Stimulated activated CD8-positive, alpha-beta memory T cell treated with anti-CD3 and anti-CD28 coated beads, Interleukin-7, amount 100 ng/mL, for 1 hour (primary cell): ENCODE data around the gene INSC.

ENCODE experiments used
- DNase-seq, 2 donors: peaks; one replicate each; pipeline ENCODE4 v3.0.0-alpha.2; 2020; ENCODE audit warnings: low read depth in 2 of 2

The INSC gene

DNA sequence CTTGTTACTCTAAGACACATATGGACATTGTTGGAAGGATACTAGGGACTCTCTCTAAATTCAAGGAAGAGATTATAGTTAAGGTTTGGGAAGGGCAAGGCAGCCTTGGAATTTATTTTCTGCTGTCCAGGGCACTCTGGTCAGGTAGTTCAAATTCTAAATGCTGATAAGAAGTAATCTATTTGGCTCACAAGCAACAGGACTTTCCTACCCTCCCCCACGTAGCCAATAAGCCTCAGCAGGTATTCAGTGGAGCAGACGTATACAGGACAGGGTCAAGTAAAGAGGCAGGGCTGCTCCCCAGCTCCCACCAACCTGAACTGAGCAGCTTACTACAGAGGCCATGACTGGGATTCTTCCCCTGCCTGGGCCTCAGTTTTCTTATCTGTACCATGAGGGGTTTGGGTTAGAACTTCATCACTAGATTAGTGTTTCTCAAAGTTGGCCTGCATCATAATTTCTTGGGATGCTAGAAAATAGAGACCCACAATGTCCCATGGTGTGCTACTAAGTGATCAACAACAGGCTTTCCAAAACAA lies 6.1 kb upstream of the INSC start:
- no peak for DNase-seq

DNA sequence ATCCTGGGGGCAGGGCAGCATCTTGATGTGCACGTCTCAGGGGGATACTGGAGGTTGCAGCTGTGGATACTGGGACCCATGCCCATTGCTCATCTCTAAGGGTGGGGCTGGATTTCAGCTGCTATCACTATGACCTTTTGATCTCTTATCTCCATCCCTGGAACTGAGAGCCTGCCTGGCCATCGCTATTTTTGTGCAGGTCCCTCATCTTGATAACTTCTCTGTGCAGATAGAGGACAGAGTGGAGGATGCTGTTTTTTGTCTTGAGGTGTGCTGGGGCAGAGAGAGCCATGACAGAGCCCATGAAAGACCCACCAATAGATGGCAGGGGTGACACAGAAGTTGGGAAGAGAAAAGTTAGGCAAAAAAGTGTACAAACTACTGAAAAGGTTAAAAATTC lies 5.1 kb upstream of the INSC start:
- no peak for DNase-seq

DNA sequence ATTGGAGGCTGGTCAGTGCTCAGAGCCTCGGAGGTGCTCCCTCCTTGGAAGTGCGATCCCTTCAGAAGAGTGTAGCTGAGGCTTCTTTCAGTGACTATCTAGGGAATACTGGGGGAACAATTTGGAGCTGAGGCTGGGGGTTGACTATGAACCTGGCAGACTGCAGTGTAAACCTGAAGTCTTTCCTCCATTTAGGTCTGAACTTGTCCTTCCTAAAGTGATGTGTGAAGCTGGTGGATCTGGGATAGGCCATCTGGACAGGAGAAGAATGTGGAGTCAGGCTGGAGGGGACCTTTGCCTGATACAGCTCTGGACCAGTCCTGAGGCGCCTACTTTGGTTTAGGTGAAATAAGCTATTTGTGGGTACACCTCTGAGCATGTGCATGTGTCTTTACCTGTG lies 3.5 kb upstream of the INSC start:
- no peak for DNase-seq

DNA sequence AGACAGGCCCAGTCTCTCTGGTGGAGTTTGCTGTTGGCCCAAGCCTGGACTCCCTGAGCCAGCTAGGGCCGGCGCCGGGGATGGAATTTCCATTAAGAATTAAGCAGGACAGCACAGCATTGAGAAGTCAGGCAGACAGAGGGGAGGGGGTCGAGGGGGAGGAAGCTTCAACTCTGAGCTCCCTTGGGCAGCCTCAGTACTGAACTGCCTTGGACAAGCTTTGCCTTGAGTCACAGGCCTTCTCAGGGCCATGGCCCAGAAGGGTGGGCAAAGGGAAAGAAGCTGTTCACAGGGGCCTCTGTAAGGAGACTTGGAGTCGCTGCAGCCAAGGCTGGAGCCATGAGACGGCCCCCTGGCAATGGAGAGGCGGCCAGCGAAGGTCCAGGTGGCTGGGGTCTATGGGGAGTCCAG lies 2.6 kb upstream of the INSC start:
- no peak for DNase-seq

DNA sequence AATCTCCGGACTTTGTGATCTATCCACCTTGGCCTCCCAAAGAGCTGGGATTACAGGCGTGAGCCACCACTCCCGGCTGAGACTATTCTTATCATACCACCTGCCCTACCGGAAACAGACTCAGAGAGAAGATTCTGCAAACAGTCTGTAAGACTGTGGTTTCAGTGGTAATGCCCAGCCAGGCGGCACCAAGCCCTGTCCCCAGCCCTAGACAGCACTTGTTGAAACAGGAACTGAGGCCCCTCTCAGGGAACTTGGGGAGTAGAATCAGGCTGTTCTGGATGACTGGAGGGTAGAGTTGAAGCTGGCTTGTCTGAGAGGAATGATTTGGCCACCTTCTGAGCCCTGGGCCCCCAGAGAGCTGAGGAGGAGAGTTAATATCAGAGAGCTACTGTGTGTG lies 1.3 kb upstream of the INSC start:
- DNase-seq, result no peak

DNA sequence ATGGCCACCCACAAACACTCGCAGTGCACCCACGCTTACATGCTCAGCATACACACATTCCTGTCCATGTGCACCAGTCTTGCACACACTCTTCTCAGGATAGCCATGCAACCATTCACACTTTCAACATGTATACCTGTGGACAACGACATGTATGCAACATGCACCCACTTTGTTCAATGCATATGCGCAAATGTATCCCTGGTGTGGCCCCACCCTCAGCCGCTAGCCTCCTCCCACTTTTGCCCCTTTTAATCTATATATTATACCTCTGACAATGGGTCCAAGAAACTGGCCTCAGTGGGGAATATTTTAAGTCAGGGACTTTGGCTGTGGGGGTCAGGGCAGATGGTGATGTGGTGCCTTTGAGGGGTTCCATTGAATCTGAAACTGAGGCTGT lies 963 bp downstream of the INSC start:
- DNase-seq, result no peak

DNA sequence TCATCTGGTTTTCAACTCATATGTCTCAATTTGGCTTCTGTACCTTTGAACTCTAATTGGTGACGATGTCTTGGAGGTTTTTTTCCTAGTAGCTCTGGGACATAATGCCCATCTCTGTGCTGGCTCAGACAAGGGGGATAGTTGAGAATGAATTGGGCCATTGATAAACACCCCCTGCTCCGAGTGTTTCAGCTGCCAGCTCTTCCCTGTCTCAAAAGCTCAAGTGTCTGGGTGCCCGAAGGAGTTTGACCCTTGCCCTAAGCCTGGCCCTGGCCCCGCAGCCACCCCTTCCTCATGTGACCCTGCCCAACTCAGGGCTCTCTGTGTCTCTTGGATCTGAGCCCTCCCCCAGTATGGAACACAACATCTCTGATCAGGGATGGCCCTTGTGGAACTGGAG lies 3.0 kb downstream of the INSC start:
- DNase-seq, result no peak

DNA sequence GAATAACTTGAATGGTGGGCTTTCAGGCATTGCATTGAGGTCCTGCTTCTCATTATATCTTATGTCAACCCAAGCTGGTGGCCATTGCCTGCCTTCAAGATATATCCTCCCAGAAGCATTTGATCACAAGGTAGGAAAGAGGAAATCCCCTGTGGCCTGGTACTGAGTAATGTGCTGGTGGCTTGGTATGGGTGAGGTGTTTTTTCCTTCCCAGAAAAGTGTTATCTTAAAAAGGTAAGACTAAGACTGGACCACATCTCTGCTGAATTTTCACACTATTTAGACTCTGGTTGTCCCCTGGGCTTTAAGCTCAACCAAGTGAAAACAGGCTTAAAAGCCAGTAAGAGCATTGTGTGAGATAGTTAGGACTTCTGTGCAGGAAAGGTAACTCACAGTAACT lies 3.7 kb downstream of the INSC start:
- DNase-seq, result no peak

DNA sequence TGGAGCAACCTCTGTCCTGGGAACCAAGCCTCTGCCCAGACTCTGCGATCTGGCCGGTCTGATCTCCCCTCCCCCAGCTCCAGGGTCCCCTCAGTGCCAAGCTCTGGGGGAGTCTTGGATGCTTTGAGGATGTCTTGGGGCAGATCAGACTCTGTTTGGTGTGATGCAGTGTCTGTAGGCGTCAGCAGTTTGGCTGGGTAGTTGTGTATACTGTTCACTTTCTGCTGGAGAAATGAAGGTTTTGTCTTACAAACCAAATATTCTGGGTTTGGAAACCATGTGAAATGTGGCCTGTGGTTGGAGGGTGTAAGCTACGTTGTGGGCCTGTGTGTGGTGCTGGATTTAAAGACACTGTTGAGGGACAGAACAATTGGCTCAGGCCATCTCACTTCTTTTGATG lies 4.6 kb downstream of the INSC start:
- DNase-seq, result no peak

DNA sequence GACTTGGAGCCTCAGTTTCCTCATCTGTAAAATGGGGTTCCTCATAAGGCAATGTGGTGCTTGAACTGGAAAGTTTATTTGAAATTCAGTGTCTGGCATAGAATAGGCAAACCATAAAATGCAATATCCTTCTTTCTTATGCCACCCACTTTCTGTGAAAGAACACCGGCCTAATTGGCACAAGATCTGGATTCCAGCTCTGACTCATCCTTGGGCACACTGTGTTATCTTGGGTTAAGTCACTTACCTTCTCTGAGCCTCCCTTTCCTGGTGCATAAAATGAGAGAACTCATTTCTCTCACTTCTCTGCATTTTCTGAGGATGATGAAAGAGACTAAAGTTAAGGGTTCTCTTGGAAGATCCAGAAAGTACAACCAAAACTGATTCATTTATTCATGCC lies 5.1 kb downstream of the INSC start:
- no peak for DNase-seq

DNA sequence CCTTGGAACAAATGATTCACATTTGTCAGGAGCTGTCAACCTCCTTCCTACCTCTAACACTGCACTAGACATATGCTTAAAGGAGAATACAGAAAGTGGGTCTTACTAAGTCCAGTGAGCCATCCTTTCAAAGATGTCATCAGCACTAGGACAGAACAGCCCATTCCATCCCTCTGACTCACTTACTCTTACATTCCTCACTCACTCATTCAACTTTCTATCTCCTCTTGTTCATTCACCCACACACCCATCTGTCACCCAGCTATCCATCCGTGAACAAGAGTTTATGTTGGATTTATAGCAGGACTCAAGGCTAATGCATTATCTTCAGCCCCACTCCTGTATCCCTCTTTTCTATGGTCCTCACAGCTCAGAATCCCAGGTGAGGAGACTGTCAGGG lies 9.1 kb downstream of the INSC start:
- DNase-seq, result no peak

DNA sequence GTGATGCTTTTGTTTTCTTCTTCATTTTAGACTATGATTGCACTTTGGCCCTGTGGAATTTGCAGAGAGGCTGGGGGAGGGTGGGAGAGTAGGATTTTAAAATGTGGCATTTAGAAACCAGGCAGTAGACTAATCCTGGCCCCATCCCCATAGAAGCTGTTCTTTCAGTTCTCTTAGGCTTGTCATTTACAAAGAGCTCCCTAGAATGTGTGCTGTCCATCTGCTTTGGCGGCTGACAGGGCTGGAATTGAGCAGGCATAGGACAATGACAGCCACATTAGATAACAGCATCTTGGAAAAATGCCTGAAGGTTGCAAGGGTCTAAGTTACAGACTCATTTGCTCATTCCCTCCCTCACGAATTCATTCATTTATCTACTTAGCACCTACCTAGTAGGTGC lies 9.8 kb downstream of the INSC start:
- no peak for DNase-seq

DNA sequence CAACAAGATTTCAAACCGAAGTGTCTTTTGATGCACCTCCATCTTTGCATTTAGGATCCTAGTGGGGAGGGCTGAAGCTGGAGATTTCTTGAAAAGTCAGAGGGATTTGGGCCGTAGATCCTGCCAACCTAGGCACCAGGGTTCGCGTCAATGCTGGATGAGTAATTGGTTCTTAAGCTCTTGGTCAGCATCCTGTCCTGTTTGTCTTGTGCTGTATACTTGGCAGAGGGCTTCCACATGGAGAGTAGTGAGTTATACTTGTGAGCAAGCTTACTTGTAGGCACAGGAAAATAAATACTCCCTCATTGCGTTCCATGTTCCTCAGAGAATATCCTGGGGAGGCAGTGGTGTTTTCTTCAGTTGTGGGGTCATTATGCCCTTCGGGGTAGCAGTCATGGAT lies 12.6 kb downstream of the INSC start:
- no peak for DNase-seq

DNA sequence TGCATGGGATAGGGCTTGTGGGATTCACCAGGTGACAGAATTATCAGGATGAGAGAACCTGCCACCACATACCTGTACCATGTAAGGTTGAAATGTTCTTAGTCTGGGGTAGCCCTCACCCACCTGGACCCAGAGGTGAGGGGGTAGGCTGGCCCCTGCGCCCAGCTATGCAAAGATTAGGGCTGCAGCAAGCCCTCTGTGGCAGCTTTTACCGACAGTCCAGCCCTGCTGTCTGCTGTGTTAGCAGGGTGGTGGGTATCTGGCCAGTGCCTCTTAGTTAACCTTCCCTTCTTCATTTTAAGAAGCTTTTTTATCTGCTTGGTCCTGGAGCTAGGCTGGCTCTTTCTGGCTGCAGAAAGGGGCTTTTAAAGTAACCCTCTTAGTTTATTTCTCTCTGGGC lies 13.9 kb downstream of the INSC start:
- no peak for DNase-seq

DNA sequence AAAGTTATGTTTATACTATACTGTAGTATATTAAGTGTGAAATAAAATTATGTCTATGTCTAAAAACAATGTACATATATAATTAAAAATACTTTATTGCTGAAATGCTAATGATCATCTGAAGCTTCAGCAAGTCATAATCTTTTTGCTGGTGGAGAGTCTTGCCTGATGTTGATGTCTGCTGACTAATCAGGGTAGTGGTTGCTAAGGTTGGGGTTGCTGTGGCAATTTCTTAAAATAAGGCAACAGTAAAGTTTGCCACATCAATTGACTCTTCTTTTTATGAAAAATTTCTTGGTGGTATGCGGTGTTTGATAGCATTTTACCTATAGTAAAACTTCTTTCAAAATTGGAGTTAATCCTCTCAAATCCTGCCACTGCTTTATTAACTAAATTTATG lies 21.4 kb downstream of the INSC start:
- DNase-seq, result no peak

DNA sequence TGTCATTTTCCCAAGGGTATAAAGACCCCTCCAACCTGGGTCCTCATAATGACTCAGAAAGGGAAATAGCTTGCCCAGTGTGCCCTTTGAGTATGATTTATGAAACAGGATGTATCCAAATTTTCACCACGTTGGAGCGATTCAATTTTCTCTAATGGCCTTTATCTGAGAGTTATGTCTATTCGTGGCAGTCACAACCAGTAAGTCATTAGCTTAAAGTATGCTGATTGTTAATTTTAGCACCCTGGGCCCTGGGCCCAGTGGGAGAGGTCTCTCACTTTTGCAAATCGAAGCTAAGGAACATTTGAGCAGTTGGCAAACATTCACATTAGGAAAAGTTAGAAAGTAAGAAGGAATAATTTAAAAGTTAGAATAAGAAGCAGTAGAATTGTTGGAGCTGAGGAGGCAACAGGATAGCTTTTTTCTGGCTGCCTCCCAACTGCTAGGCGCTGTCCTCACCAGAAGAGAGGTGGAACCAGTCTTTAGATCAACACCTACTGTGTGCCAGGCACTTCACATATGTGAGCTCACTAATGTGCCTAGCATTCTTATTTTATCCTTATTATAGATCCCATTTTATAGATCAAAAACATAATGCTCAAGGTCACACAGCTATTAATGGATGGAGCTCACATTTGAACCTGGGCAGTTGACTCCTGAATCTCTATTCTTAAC lies 24.5 kb downstream of the INSC start:
- DNase-seq, result no peak

DNA sequence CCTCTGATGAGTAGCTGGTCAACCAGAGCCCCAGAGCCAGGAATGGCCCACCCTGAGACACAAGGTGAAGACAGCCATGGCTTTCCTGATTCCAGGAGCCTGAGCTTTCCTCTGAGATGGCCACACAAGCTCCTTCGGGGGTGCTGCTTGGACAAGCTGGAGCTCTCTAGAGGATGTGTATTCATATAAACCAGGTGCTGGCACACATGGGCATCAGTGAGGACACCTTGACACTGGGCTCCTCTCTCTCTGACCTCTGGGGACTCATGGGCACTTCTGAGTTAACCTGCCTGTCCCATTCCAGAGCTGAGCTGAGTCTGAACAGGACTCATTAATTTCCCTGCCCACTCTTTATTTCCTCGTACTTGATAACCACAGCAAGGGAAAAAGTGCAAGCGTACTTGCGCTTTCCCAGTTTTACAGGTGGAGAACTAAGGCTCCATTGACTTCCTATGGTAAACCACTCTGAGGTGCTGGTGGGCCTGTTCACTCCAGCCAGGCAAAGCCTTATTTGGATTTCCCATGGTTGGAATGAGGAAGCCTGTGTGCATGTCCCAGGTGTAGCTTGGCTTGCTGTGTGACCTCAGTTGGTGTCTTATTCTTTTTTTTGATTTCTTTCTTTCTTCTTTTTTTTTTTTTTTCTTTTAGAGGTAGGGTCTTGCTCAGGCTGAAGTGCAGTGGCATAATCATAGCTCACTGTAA lies 25.4 kb downstream of the INSC start:
- no peak for DNase-seq

DNA sequence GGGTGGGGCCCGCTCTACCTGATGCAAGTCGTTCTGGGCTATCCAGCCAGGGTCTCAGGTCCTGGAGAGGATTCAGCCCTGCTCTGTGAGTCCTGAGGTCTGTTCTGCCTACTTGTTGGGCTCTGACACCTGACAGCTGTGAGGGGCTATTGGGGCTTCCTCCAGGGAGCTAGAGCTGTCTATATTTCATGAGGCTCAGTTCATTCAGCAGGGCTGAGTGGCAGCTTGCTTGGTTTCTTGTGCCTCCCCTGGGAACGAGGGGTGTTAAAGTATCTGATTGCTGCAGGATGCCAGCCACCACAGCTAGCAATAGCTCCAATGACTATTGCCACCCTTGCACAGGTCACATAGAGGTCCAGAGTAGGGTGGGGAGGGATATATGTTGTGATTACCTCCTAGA lies 26.7 kb downstream of the INSC start:
- DNase-seq, result no peak

DNA sequence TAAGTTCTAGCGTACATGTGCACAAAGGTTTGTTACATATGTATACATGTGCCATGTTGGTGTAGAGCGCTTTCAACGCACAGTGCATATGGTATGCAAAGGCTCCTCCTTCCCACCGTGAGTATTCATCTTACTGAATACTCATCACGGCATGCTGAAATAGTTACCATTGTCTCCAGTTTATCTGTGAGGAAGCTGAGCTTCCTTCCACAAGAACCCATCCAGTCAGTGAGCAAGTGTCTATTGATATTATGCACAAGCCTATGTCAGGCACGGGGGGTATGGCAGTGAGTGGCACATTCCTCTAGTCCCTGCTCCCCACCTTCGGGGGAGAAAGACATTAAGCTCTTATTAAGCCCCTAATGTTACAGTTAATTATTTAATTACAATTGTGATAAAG lies 28.1 kb downstream of the INSC start:
- DNase-seq, result no peak

DNA sequence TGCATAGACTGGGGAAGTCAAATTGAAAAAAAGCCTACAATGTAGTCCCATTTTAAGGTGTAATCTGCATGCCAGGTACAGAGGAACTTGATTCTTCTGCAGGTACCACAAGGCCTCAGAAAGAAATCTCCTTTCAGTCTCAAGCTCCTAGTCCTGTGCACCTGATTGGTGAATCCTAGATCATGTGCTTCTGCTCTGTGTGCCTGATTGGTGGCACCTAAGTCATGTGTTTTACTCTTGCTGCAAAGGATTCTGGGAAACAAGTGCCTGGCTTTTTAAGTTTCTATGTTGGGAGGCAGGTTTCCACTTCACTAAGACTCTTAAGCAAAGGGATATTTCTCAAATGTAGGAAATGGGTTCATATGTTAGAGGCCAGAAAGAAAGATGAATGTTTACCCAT lies 29.1 kb downstream of the INSC start:
- DNase-seq, result no peak

DNA sequence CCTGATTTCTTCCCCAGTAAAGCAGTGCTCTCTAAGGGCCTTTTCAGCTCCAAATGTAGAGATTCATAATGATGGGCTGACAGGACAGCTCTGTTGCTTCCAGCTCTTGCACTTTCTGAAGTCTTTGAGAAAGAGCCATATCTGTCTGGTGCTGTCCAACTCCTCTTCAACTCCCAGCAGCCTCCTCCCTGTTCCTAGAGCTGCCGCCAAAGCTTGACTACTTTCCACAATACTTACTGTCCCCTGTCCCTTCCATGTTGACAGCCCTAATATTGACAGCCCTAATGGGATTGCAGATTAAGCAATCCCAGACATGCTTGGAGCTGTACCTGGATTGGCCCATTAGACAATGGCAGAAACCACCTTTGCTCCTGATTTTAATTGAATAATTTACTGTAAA lies 29.6 kb downstream of the INSC start:
- DNase-seq, result no peak

DNA sequence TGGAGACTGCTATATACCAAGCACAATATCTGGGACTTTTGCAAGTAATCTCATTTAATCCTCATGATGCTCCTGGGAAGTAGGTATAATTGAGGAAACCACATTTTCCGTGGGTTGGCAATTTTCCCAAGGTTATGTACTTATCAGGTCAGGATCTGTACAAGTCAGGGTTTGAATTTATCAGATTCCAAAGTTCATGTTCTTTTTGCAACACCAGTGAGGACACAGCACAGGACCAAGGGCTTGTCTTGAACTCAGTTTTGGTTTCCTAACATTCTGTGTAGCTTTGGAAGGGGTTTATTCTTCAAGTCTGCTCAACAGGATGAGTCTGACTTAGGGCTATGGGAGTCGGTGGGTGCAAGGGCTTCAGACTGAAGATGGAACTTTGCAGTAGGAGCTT lies 30.4 kb downstream of the INSC start:
- no peak for DNase-seq

DNA sequence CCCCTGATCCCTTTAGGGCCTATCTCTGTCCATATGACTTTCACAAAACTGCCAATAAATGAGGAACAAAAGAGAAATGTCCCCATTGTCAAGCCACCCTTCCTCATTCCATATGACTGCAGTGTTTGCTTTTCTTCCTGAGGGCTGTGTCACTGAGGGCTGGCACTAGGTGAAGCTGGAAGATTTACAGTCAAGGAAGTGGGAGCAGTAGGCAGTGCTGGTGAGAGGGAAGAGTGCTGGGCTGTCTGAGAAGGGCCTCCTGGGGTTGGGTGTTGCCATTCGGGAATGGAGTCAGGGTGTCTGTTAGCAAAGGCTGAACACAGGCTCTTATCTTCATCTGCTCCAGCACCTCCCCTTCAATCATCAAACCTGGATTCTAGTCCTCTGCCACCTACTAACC lies 30.9 kb downstream of the INSC start:
- DNase-seq, result no peak
